Measurements from ENCODE around the gene SLCO2A1.
A peak's percentile ranks its signal among the peaks of the same experiment; 100 is the strongest.

Gene SLCO2A1

DNA sequence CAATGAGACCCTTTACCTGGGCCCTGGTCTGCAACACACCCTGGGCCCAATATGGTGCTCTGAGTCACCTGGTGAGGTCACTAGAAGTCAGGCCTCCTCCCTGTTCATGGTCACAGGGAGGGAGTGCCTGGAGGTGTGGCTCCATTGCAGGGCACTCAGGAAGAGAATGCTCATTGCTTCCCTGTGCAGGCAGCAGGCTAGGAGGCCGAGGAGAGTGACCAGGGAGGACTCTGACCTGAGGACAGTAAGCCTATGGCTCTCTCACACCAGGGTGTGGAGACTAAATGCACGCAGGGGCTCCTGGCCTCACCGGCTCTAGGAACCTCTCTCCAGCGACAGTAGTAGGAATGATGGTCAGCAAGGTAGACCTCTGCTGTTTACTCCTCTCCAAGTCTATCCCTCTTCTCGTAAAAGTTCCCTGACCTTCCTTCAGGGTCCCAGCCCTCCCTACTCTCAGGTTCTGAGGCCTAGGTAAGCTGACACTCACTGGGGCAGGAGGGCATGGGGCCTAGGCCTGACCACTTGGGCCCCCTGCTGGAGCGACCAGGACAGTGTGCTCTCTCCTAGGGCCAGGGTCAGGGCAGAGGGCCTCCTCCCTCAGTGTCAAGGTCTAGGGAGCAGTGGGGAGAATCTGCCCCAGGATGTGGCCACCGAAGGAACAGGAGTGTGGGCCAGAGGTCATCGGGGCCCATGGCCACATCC lies 9.6 kb upstream of the SLCO2A1 start:
- H3K4me3 ChIP-seq = no peak overlapping the region
- no peaks in the 10 kb centered on the region for H3K27me3 ChIP-seq
- no peaks in the 10 kb centered on the region for H4K20me1 ChIP-seq
- H3K9ac ChIP-seq = no peak overlapping the region
- no peaks in the 10 kb centered on the region for H3K4me1 ChIP-seq
- no peak overlapping the region for H3K27ac ChIP-seq
- peaks cover 0 to 4% (median 0%) of the 10 kb centered on the region in 11 experiments; a peak in 1 of 22 replicates for H3K36me3 ChIP-seq
- H3K4me2 ChIP-seq = no peak overlapping the region
- no peak for TF ChIP-seq Cebpa-rat (IDR thresholded peaks at IDR 0.05)
- peaks cover 31 to 45% (median 41%) of the 10 kb centered on the region in 11 experiments for H3K9me3 ChIP-seq (replicated peaks in 1 of 11)

DNA sequence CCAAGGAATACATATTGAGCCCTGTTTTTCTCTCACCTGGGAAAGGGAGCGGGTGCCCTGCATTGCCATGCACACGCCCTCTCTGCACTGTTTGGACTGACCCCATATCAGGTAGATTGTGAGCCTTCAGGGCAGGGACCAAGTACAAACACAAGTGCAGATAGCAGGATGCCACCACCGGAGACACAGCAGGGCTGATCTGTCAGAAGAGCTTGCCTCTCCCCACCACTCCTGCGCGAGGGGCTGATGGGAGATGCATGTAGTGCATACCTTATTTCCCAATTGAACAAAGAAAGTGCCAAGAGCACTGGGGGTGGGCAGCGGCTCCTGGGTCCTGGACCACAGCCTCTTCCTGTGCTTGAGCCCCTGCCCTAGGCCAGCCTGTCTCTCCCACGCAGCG lies 9.0 kb upstream of the SLCO2A1 start:
- no peak overlapping the region for H3K4me2 ChIP-seq

DNA sequence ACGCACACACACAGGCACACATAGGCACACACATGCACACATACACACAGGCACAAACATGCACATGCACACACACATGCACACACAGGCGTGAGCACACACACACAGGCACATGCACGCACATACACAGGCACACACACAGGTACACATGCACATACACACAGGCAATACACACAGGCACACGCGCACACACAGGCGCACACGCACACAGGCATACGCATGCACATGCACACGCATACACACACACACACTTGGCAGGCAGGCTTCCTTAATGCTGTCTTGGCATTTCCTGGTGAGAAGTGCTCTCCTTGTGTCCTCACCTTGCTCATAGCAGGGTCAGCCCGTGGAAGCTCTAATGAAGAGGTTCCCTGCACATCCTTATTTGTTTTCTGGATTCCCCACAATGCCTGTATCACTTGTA lies 8.4 kb upstream of the SLCO2A1 start:
- H3K4me2 ChIP-seq = no peak overlapping the region
- H3K27me3 ChIP-seq = no peaks in the 10 kb centered on the region
- TF ChIP-seq Cebpa-rat (IDR thresholded peaks at IDR 0.05) = no peak
- no peaks in the 10 kb centered on the region for H3K4me1 ChIP-seq
- H4K20me1 ChIP-seq = no peaks in the 10 kb centered on the region; a peak in 1 of 22 replicates
- H3K4me3 ChIP-seq = no peak overlapping the region
- H3K9me3 ChIP-seq (replicated peaks in 1 of 11) = peaks cover 19 to 33% (median 29%) of the 10 kb centered on the region in 11 experiments
- no peak overlapping the region for H3K9ac ChIP-seq
- no peak overlapping the region for H3K27ac ChIP-seq
- H3K36me3 ChIP-seq = peaks cover 0 to under 1% (median 0%) of the 10 kb centered on the region in 11 experiments; a peak in 1 of 22 replicates

More for the DNA sequence above, 9.0 kb upstream of the SLCO2A1 start:
- no peak overlapping the region for H3K4me3 ChIP-seq
- no peak overlapping the region for H3K9ac ChIP-seq
- H3K27me3 ChIP-seq = no peaks in the 10 kb centered on the region
- peaks cover 0 to 4% (median 0%) of the 10 kb centered on the region in 11 experiments; a peak in 1 of 22 replicates for H3K36me3 ChIP-seq
- H3K27ac ChIP-seq = no peak overlapping the region
- TF ChIP-seq Cebpa-rat (IDR thresholded peaks at IDR 0.05) = no peak
- no peaks in the 10 kb centered on the region for H3K4me1 ChIP-seq
- peaks cover 25 to 39% (median 35%) of the 10 kb centered on the region in 11 experiments for H3K9me3 ChIP-seq (replicated peaks in 1 of 11)
- H4K20me1 ChIP-seq = no peaks in the 10 kb centered on the region; a peak in 1 of 22 replicates

DNA sequence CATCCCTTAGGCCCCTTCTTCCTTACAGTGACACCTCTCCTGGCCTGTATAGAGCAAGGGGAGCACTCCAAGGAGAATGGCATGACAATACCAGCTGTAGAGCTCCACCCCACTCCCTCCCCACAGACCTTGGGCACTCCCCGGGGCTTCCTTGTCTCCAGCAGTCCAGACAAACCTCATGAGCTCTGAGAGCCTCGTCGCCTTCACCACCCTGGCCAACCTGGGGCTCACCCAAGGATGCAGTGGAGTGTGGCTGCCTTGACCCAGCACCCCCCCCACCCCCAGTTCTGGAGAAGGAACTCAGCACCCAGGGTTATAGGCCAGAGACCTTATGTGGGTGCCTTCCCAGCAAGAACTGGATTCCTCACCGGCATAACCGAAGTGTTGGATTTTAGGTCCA lies 7.4 kb upstream of the SLCO2A1 start:
- H3K36me3 ChIP-seq = no peaks in the 10 kb centered on the region
- H3K27ac ChIP-seq = no peak overlapping the region
- no peak overlapping the region for H3K9ac ChIP-seq

DNA sequence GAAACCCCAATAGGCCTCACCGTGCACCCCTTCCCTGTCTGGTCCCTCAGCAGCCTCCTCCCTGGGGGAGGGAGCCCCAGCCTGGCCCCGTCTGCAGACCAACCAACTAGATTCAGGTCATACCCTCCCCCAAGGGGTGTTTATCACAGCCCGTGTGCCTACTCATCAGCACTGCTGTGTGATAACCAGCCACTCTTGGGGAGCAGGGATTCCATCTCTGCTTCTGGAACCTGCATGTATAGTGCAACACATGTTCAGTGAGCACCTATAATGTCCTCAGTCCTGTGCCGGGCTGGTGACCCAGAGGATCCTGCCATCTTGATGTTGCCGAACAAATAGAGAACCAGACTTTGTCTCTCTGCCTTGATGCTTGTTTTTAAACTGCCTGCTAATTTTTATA lies 6.6 kb upstream of the SLCO2A1 start:
- no peaks in the 10 kb centered on the region for H3K4me1 ChIP-seq
- no peak overlapping the region for H3K4me3 ChIP-seq
- H3K27ac ChIP-seq = no peak overlapping the region
- H3K9me3 ChIP-seq (replicated peaks in 1 of 11) = peaks cover under 1 to 15% (median 11%) of the 10 kb centered on the region in 11 experiments; a peak in 20 of 22 replicates
- no peak overlapping the region for H3K9ac ChIP-seq
- H4K20me1 ChIP-seq = no peaks in the 10 kb centered on the region; a peak in 1 of 22 replicates
- peaks cover 3 to 11% (median 6%) of the 10 kb centered on the region in 11 experiments; a peak in 21 of 22 replicates for H3K27me3 ChIP-seq
- H3K4me2 ChIP-seq = peak overlapping the region in 1 of 11 experiments; percentile 5; a peak in 1 of 22 replicates
- TF ChIP-seq Cebpa-rat (IDR thresholded peaks at IDR 0.05) = no peak
- no peaks in the 10 kb centered on the region for H3K36me3 ChIP-seq

More for the DNA sequence above, 7.4 kb upstream of the SLCO2A1 start:
- no peak for TF ChIP-seq Cebpa-rat (IDR thresholded peaks at IDR 0.05)
- Histone ChIP-seq H3K4me1 (no peaks in the 10 kb centered on the region), H3K9me3 (replicated peaks in 1 of 11) (peaks cover 9 to 24% (median 19%) of the 10 kb centered on the region in 11 experiments; a peak in 21 of 22 replicates), H3K4me2 (no peak overlapping the region), H3K4me3 (no peak overlapping the region), H3K27me3 (peaks cover 0 to 2% (median 0%) of the 10 kb centered on the region in 11 experiments; a peak in 1 of 22 replicates), H4K20me1 (no peaks in the 10 kb centered on the region; a peak in 1 of 22 replicates)

DNA sequence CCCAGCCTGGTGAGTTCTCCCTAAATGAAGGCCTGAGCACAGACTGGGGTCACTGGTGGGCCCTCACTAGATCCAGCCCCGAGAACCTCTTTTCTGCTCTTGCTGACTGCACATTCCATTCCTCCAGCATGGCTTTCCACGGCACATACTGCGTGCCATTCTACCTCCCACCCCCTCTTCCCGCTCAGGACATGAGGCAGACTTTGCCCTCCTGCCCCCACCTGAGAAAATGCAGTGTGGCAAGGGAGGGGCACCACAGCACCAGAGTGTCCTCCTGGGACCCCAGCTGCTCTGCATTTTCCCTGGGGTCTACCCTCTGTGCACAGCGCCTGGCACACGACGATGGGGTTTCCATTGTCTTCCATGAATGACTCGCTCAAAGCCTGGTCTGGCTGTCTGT lies 6.1 kb upstream of the SLCO2A1 start:
- H3K36me3 ChIP-seq = no peaks in the 10 kb centered on the region
- H3K4me3 ChIP-seq = no peak overlapping the region
- no peak overlapping the region for H3K9ac ChIP-seq
- no peak overlapping the region for H3K27ac ChIP-seq
- H3K27me3 ChIP-seq = peaks cover 8 to 15% (median 11%) of the 10 kb centered on the region in 11 experiments; a peak in 21 of 22 replicates
- H3K9me3 ChIP-seq (replicated peaks in 1 of 11) = peaks cover 0 to 11% (median 8%) of the 10 kb centered on the region in 11 experiments; a peak in 16 of 22 replicates
- no peak for TF ChIP-seq Cebpa-rat (IDR thresholded peaks at IDR 0.05)
- H3K4me1 ChIP-seq = no peaks in the 10 kb centered on the region
- no peaks in the 10 kb centered on the region; a peak in 1 of 22 replicates for H4K20me1 ChIP-seq
- peak overlapping the region in 1 of 11 experiments; percentile 5; a peak in 1 of 22 replicates for H3K4me2 ChIP-seq

DNA sequence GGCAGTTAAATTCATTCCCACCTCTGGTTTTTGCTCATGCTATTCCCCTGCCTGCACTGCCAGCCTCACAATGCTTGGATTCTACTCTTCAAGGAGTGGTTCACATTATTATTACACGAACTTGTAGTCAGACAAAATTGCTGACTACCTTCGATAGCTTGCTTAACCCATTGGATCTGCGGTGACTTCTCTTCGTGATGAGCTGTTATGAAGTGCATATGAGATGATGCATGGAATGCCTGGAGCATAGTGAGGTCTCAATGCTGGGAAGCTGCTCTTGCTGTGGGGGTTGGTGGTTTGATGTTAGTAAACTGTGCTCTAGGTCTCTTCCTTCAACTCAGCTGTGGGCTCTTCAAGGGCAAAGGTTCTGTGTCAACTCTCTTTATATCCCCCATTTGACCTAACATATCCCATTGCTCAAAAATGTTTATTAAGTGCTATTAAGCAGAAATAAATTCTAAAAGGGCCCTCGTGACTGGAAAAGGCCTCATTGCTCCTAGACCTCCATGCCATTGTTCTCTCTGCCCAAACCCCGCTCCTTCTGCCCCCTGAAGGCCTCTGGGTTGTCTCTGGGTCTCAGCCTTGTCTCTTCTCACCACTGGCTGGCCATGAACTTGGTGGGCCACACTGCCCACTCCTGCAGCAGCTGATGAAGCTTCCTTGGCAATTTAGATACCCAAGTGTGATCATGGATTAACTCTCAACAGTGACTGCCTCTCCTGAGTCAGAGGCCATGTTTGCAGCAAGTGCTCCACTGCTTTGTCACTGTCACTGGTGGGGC lies 4.5 kb upstream of the SLCO2A1 start:
- Histone ChIP-seq H3K4me2 (no peak overlapping the region), H3K4me1 (peaks cover 0 to 9% (median 4%) of the 10 kb centered on the region in 10 experiments; a peak in 9 of 20 replicates), H3K27ac (no peak overlapping the region), H3K9me3 (replicated peaks in 1 of 11) (peaks cover 0 to 6% (median 5%) of the 10 kb centered on the region in 11 experiments; a peak in 14 of 22 replicates), H3K27me3 (peaks cover 23 to 32% (median 27%) of the 10 kb centered on the region in 11 experiments), H3K4me3 (no peak overlapping the region), H3K9ac (no peak overlapping the region), H4K20me1 (no peaks in the 10 kb centered on the region; a peak in 1 of 22 replicates), H3K36me3 (no peaks in the 10 kb centered on the region)
- TF ChIP-seq Cebpa-rat (IDR thresholded peaks at IDR 0.05) = no peak

DNA sequence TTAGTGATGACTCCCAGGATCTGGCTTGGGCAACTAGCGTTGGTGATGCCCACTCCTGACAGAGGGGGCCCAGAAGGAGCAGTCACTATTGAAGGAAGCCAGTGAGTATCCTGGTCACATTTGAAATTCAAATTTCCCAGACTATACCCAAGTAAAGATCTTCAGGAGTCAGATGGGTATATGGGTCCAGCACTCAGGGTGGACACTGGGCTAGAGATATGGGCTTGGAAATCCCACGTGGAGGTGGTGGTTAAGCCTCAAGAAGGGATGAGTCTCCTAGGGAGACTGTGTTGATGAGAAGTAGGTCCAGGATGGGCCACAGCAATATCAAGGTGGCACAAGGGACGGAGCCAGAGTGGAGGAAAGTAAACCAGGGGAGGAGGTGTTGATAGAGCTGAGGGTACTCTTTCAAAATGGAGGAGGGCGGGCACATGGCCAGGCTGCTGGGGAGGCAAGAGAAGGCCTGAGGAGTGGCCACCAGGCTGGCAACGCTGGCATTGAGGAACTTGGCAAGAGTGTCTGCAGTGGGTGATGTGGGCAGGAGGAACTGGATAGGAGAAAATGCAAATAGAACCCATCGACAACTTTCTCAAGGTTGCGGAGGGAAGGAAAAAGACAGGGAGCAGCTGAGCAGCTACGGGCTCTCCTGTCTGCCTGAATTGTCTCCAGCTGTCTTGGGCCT lies 3.7 kb upstream of the SLCO2A1 start:
- Histone ChIP-seq H3K27me3 (peaks cover 31 to 39% (median 34%) of the 10 kb centered on the region in 11 experiments), H3K9ac (no peak overlapping the region), H4K20me1 (no peaks in the 10 kb centered on the region; a peak in 1 of 22 replicates), H3K27ac (no peak overlapping the region), H3K9me3 (replicated peaks in 1 of 11) (peaks cover under 1 to 13% (median 12%) of the 10 kb centered on the region in 11 experiments; a peak in 16 of 22 replicates), H3K4me1 (peaks cover 0 to 9% (median 4%) of the 10 kb centered on the region in 10 experiments; a peak in 9 of 20 replicates), H3K36me3 (no peaks in the 10 kb centered on the region), H3K4me2 (no peak overlapping the region), H3K4me3 (no peak overlapping the region)
- TF ChIP-seq Cebpa-rat (IDR thresholded peaks at IDR 0.05) = no peak
